ENCODE measurements around the gene LMX1B.

- TF ChIP-seq CTCF (IDR thresholded peaks at IDR 0.05; ENCODE audit: low read depth, low read length, poor library complexity, severe bottlenecking) (no peak), EZH2phosphoT487 (IDR thresholded peaks at IDR 0.05; ENCODE audit: borderline replicate concordance, low read length) (no peak)
Observed at GRCh38 chr9:126626926-126627233, 13.2 kb downstream of the LMX1B start.
